Fibroblast of lung (primary cell): ENCODE results near the gene NFKBIL1. TPM values are rescaled to one million over a fixed set of nuclear protein-coding genes. Genes with fewer than 3 reads are reported as not detected.

Experiments used
- DNase-seq, 2 donors: peaks; one replicate each; pipeline versions ENCODE4 v3.0.0 to v3.0.0-alpha.2; 2010; ENCODE audit warnings: low read depth in 2 of 2
- H2AFZ ChIP-seq: 2 replicates; pipeline ENCODE4 v1.5.1; 2012; ENCODE audit warnings: low read length, control low read depth, inconsistent platforms
- H3K27ac ChIP-seq: 2 replicates; pipeline ENCODE4 v1.5.1; 2011; ENCODE audit warnings: low read length, control low read depth; ENCODE audit not compliant: insufficient read depth
- H3K27me3 ChIP-seq: 2 replicates; pipeline ENCODE4 v1.5.1; 2011; ENCODE audit warnings: mild to moderate bottlenecking, low read length; ENCODE audit not compliant: control insufficient read depth, insufficient read depth
- H3K36me3 ChIP-seq: 2 replicates; pipeline ENCODE4 v1.5.1; 2011; ENCODE audit warnings: low read length; ENCODE audit not compliant: control insufficient read depth, insufficient read depth
- H3K4me1 ChIP-seq: 2 replicates; pipeline ENCODE4 v1.5.1; 2011; ENCODE audit warnings: low read length; ENCODE audit not compliant: control insufficient read depth, insufficient read depth; ENCODE audit errors: extremely low read depth
- H3K4me2 ChIP-seq: 2 replicates; pipeline ENCODE4 v1.5.1; 2011; ENCODE audit warnings: low read length, control low read depth; ENCODE audit not compliant: insufficient read depth; ENCODE audit errors: extremely low read depth
- H3K4me3 ChIP-seq, 4 experiments: fragments of 200-600 bp in 1 of 4; sonication (generic) in 1 of 4; replicated peaks in 1 of 4; 2 replicates each; pipeline ENCODE4 v1.5.1; 2011 to 2016; ENCODE audit warnings: low read length in 4 of 4, low read depth in 3 of 4, mild to moderate bottlenecking in 3 of 4, control low read depth in 2 of 4, inconsistent platforms in 1 of 4, mixed read lengths in 1 of 4; ENCODE audit not compliant: insufficient read depth in 1 of 4; ENCODE audit errors: control extremely low read depth in 1 of 4
- H3K79me2 ChIP-seq: 2 replicates; pipeline ENCODE4 v1.5.1; 2012; ENCODE audit warnings: mild to moderate bottlenecking, low read length, inconsistent platforms; ENCODE audit not compliant: control insufficient read depth, insufficient read depth
- H3K9ac ChIP-seq: 2 replicates; pipeline ENCODE4 v1.5.1; 2011; ENCODE audit warnings: mild to moderate bottlenecking, low read length, control low read depth; ENCODE audit not compliant: insufficient read depth
- H3K9me3 ChIP-seq: 2 replicates; pipeline ENCODE4 v1.5.1; 2012; ENCODE audit warnings: low read depth, low read length; ENCODE audit not compliant: control insufficient read depth, insufficient read depth
- H4K20me1 ChIP-seq: 2 replicates; pipeline ENCODE4 v1.5.1; 2011; ENCODE audit warnings: low read length; ENCODE audit not compliant: control insufficient read depth, insufficient read depth; ENCODE audit errors: extremely low read depth
- EZH2 ChIP-seq: IDR thresholded peaks from 2 replicates; pipeline ENCODE4 v1.5.1; 2012; ENCODE audit warnings: low read length, control low read depth, mild to moderate bottlenecking; ENCODE audit errors: missing control alignments
- polyA plus RNA-seq, 2 donors: library from polyadenylated mRNA; depleted of rRNA in 1 of 2; stranded (reverse) in 1 of 2; unstranded in 1 of 2; fragments of >200 nt; gene quantifications; 2 replicates each; pipeline ENCODE4 v1.2.1, GENCODE V29; 2011 to 2012; ENCODE audit warnings: missing spikeins in 1 of 2
- total RNA-seq: library from RNA; depleted of rRNA; stranded (reverse); fragments of >200 nt; gene quantifications from 2 replicates; pipeline ENCODE4 v1.2.1, GENCODE V29; 2014
- TF ChIP-seq, protein P1 (sequence below), 2 donors: IDR thresholded peaks in 1 of 2; conservative IDR thresholded peaks in 1 of 2; 1 replicate in 1 of 2; 2 replicates in 1 of 2; pipeline ENCODE4 v1.5.1; 2011 to 2012; ENCODE audit warnings: low read length in 2 of 2, control low read depth in 1 of 2, inconsistent platforms in 1 of 2, low read depth in 1 of 2, mild to moderate bottlenecking in 1 of 2

NFKBIL1 gene
- total and polyA plus RNA-seq, 2 donors (not counting 1 experiment from before 2014, with no cell fraction given), result 5.1 to 44.3 TPM

DNA sequence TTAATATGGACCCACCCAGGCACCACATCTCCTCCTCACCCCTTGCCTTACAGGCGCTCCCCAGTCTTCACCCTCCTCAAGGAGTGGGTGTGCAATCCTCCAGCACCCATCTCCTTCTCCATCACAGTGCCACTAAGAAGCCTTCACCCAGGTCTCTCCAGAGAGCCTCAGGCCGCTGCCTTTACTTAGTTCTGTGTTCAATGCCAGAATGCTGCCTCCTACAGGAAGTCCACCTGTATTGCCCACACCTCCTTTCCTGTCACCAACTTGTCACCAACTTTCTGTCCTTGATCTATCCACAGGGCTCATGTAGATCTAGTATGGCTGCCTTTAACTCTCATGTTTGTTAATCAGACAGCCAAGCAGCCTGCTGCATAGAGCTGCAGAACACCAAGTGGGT is 38.1 kb downstream of the NFKBIL1 start:
- Histone ChIP-seq H3K9me3 (no peaks in the 10 kb centered on the region), H2AFZ (no peak overlapping the region), H3K27ac (no peak overlapping the region), H3K79me2 (no peaks in the 10 kb centered on the region), H3K4me2 (no peak overlapping the region), H3K36me3 (no peaks in the 10 kb centered on the region), H3K27me3 (peaks cover 4% of the 10 kb centered on the region), H4K20me1 (no peaks in the 10 kb centered on the region), H3K4me3 (no peak overlapping the region), H3K4me1 (no peaks in the 10 kb centered on the region), H3K9ac (no peak overlapping the region)
- DNase-seq, result no peak
- TF ChIP-seq, protein P1, sequence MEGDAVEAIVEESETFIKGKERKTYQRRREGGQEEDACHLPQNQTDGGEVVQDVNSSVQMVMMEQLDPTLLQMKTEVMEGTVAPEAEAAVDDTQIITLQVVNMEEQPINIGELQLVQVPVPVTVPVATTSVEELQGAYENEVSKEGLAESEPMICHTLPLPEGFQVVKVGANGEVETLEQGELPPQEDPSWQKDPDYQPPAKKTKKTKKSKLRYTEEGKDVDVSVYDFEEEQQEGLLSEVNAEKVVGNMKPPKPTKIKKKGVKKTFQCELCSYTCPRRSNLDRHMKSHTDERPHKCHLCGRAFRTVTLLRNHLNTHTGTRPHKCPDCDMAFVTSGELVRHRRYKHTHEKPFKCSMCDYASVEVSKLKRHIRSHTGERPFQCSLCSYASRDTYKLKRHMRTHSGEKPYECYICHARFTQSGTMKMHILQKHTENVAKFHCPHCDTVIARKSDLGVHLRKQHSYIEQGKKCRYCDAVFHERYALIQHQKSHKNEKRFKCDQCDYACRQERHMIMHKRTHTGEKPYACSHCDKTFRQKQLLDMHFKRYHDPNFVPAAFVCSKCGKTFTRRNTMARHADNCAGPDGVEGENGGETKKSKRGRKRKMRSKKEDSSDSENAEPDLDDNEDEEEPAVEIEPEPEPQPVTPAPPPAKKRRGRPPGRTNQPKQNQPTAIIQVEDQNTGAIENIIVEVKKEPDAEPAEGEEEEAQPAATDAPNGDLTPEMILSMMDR (conservative IDR thresholded peaks at IDR 0.05 in 1 of 2, IDR thresholded peaks at IDR 0.05 in 1 of 2; ENCODE audit: low read depth in 1 of 2, low read length in 2 of 2), result peak; percentile 20 to 36
- no peak for TF ChIP-seq EZH2

DNA sequence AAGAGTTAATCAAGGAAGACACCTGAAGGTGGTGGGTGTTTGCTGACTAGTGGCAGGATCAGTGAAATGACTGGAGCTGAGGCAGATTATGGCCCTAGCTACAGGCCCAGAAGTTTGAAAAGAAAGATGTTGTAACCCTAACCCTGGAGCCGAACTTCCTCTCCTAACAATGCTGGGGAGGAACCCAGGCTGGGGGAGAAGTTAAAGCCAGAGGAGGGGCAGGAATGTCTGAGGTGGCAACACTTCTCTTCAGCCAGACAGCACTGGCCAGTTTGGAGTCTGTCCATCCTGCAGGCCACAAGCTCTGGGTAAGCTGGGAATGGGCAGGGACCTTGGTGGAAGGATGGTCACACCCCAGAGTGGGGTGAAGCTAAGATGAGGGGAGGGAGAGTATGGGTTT is 38.6 kb downstream of the NFKBIL1 start, which contains the start of gene LST1:
Gene LST1 (plus strand): TSS at position 270 of the 400 bp plus-strand sequence. CDS start 1,023 bp downstream, outside the sequence.
- no peaks in the 10 kb centered on the region for H3K4me1 ChIP-seq
- no peak within 1 kb of the TSS for H3K4me2 ChIP-seq
- H2AFZ ChIP-seq, result no peak within 1 kb of the TSS
- peaks cover 4% of the 10 kb centered on the region for H3K27me3 ChIP-seq
- H3K4me3 ChIP-seq, result no peak within 1 kb of the TSS
- H3K9me3 ChIP-seq, result no peaks in the 10 kb centered on the region
- no peak within 1 kb of the TSS for H3K27ac ChIP-seq
- H3K36me3 ChIP-seq, result no peaks in the 10 kb centered on the region
- H3K79me2 ChIP-seq, result no peaks in the 10 kb centered on the region
- no peak within 1 kb of the TSS for H3K9ac ChIP-seq
- no peak for TF ChIP-seq EZH2
- TF ChIP-seq, protein P1 (conservative IDR thresholded peaks at IDR 0.05 in 1 of 2, IDR thresholded peaks at IDR 0.05 in 1 of 2; ENCODE audit: low read depth in 1 of 2, low read length in 2 of 2), result no peak
- H4K20me1 ChIP-seq, result no peaks in the 10 kb centered on the region
- DNase-seq, result no peak

DNA sequence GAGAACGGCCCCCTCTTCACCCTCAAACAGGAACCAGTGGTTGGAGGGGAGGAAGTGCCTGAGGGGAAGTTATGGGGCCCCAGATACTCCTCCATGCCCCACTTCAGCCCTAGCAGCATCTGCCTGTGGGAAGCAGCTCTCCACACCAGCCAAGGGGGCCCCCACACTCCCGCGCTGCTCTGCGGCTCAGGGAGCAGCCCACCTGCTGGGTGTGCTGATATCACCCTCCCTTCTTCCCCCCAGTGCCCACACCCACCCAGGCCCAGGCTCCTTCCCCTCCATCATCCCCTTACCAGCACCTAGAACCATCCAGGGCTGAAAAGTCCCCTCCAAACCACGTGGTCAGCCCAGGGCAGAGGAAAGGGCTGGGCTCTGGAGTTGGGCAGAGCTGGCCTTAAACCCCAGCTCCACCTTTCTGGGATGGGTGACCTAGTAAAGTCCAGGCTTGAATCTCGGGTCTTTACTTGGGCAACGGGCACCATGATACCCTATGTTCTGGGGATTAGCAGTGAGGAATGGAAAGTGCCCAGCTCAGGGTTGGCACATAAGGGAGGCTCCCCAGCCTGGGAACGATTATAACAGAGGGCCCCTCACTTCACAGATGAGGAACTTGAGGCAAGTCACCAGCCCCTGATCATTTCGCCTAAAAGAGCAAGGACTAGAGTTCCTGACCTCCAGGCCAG is 39.3 kb downstream of the NFKBIL1 start:
- no peaks in the 10 kb centered on the region for H3K9me3 ChIP-seq
- H3K36me3 ChIP-seq, result no peaks in the 10 kb centered on the region
- no peak overlapping the region for H3K4me2 ChIP-seq
- no peak for DNase-seq
- H3K79me2 ChIP-seq, result no peaks in the 10 kb centered on the region
- H3K4me1 ChIP-seq, result no peaks in the 10 kb centered on the region
- no peak for TF ChIP-seq EZH2
- TF ChIP-seq, protein P1 (conservative IDR thresholded peaks at IDR 0.05 in 1 of 2, IDR thresholded peaks at IDR 0.05 in 1 of 2; ENCODE audit: low read depth in 1 of 2, low read length in 2 of 2), result no peak
- no peak overlapping the region for H2AFZ ChIP-seq
- H3K9ac ChIP-seq, result no peak overlapping the region
- H3K4me3 ChIP-seq, result no peak overlapping the region
- H3K27me3 ChIP-seq, result peaks cover 4% of the 10 kb centered on the region
- no peak overlapping the region for H3K27ac ChIP-seq
- H4K20me1 ChIP-seq, result no peaks in the 10 kb centered on the region
